Measurements from ENCODE around the gene KRCC1.

Gene KRCC1

DNA sequence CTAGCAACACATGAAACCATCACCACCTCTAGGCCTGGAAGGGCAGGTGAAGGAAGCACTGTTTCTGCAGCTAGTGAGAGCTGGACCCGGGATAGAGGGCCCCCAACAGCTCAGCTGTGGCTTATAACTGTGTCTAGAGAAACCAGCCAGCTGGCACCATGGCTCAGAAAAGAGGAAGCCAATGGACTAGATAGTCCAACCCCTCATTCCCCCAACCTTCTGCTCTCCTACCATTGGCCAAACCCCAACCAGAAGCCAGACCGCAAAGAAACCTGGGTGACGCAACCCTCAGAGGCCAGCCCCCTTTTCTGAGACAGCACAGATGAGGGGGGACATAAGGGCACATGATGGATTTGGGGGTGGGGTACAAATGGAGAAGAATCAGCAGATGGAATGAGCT is 36.4 kb upstream of the KRCC1 start:
- Histone ChIP-seq H3K4me1 (ENCODE audit: insufficient read depth, poor library complexity, severe bottlenecking) (no peaks in the 10 kb centered on the region), H3K9me3 (ENCODE audit: severe bottlenecking) (no peaks in the 10 kb centered on the region), H3K4me3 (ENCODE audit: severe bottlenecking) (no peak overlapping the region), H3K27ac (ENCODE audit: poor library complexity, severe bottlenecking) (no peak overlapping the region), H3K27me3 (ENCODE audit: insufficient read depth, poor library complexity, severe bottlenecking) (no peaks in the 10 kb centered on the region), H3K36me3 (ENCODE audit: low read depth) (no peaks in the 10 kb centered on the region)
- DNase-seq (ENCODE audit: low spot score), result no peak
- no peak for ATAC-seq (ENCODE audit: low read depth)
- TF ChIP-seq, protein P1, sequence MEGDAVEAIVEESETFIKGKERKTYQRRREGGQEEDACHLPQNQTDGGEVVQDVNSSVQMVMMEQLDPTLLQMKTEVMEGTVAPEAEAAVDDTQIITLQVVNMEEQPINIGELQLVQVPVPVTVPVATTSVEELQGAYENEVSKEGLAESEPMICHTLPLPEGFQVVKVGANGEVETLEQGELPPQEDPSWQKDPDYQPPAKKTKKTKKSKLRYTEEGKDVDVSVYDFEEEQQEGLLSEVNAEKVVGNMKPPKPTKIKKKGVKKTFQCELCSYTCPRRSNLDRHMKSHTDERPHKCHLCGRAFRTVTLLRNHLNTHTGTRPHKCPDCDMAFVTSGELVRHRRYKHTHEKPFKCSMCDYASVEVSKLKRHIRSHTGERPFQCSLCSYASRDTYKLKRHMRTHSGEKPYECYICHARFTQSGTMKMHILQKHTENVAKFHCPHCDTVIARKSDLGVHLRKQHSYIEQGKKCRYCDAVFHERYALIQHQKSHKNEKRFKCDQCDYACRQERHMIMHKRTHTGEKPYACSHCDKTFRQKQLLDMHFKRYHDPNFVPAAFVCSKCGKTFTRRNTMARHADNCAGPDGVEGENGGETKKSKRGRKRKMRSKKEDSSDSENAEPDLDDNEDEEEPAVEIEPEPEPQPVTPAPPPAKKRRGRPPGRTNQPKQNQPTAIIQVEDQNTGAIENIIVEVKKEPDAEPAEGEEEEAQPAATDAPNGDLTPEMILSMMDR (IDR thresholded peaks at IDR 0.05; ENCODE audit: poor library complexity, severe bottlenecking), result no peak

DNA sequence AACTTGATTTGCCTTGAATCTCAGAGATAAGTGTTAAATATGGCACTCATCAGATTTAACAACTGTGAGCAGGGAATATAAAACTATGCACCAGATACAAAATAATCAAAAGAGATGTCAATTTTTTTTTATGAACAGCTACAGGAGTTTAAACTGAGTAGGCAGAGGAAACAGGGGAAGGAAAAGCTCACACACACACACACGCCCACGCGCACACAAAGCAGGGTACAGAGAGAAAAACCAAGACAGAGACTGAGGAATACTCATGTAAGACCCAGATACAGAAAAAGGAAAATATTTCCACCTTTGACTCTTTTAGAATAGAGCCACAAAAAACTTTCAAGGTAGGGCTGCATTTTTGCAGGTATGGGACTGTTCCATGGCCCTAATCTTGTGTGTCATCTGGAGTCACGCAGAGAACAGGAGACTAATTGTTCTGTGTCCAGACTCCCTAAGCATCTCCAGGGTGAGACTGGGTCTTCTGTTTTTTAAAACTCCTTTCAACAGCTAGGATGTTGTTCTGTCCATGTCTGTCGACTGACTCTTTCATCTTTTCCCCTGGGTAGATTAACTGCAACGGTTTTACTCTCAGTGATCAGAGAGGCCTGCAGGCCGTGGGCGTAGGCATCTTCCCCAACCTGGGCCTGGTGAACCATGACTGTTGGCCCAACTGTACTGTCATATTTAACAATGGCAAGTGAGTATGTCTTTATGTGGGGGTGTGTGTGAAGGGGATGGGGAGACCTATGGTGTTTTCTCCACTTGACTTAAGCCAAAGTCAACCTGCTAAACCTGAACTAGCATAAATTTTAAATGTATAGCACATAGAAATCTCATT is 35.1 kb upstream of the KRCC1 start:
- TF ChIP-seq, protein P1 (IDR thresholded peaks at IDR 0.05; ENCODE audit: poor library complexity, severe bottlenecking), result no peak
- DNase-seq (ENCODE audit: low spot score), result no peak
- Histone ChIP-seq H3K27me3 (ENCODE audit: insufficient read depth, poor library complexity, severe bottlenecking) (no peaks in the 10 kb centered on the region), H3K4me1 (ENCODE audit: insufficient read depth, poor library complexity, severe bottlenecking) (no peaks in the 10 kb centered on the region), H3K4me3 (ENCODE audit: severe bottlenecking) (no peak overlapping the region), H3K27ac (ENCODE audit: poor library complexity, severe bottlenecking) (no peak overlapping the region), H3K36me3 (ENCODE audit: low read depth) (no peaks in the 10 kb centered on the region), H3K9me3 (ENCODE audit: severe bottlenecking) (no peaks in the 10 kb centered on the region)
- ATAC-seq (ENCODE audit: low read depth), result no peak

DNA sequence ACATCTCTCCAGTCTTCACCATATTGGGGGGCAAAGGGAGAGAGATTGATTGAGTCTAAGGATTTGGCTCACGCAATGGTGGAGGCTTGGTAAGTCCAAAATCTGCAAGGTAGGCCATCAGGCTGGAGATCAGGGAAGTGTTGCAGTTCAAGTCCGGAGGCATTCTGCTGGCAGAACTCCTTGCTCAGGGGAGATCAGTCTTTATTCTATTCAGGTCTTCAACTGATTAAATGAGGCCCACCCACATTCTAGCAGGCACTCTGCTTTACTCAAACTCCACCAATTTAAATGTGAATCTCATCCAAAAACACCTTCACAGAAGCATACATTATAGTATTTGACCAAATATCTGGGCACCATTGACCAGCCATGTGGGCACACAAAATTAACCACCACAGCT is 33.4 kb upstream of the KRCC1 start:
- H3K27me3 ChIP-seq (ENCODE audit: insufficient read depth, poor library complexity, severe bottlenecking), result no peaks in the 10 kb centered on the region
- TF ChIP-seq, protein P1 (IDR thresholded peaks at IDR 0.05; ENCODE audit: poor library complexity, severe bottlenecking), result no peak
- H3K4me1 ChIP-seq (ENCODE audit: insufficient read depth, poor library complexity, severe bottlenecking), result no peaks in the 10 kb centered on the region
- DNase-seq (ENCODE audit: low spot score), result no peak
- no peak overlapping the region for H3K27ac ChIP-seq (ENCODE audit: poor library complexity, severe bottlenecking)
- H3K36me3 ChIP-seq (ENCODE audit: low read depth), result no peaks in the 10 kb centered on the region
- ATAC-seq (ENCODE audit: low read depth), result no peak
- no peaks in the 10 kb centered on the region for H3K9me3 ChIP-seq (ENCODE audit: severe bottlenecking)
- no peak overlapping the region for H3K4me3 ChIP-seq (ENCODE audit: severe bottlenecking)

DNA sequence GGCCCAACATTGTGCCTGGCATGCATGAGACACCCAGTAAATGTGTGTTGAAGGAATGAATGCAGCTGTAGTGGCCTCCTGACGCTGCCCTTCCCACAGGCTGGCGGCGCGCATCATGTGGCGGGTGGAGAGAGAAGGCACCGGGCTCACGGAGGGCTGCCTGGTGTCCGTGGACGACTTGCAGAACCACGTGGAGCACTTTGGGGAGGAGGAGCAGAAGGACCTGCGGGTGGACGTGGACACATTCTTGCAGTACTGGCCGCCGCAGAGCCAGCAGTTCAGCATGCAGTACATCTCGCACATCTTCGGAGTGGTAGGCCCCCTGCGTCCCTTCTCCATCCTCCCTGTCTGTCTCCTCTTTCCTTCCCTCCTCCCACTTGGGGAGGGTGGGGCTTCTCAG is 32.2 kb upstream of the KRCC1 start:
- Histone ChIP-seq H3K27ac (ENCODE audit: poor library complexity, severe bottlenecking) (no peak overlapping the region), H3K4me1 (ENCODE audit: insufficient read depth, poor library complexity, severe bottlenecking) (no peaks in the 10 kb centered on the region), H3K36me3 (ENCODE audit: low read depth) (no peaks in the 10 kb centered on the region), H3K9me3 (ENCODE audit: severe bottlenecking) (no peaks in the 10 kb centered on the region), H3K27me3 (ENCODE audit: insufficient read depth, poor library complexity, severe bottlenecking) (no peaks in the 10 kb centered on the region), H3K4me3 (ENCODE audit: severe bottlenecking) (no peak overlapping the region)
- no peak for ATAC-seq (ENCODE audit: low read depth)
- TF ChIP-seq, protein P1 (IDR thresholded peaks at IDR 0.05; ENCODE audit: poor library complexity, severe bottlenecking), result no peak
- DNase-seq (ENCODE audit: low spot score), result no peak

DNA sequence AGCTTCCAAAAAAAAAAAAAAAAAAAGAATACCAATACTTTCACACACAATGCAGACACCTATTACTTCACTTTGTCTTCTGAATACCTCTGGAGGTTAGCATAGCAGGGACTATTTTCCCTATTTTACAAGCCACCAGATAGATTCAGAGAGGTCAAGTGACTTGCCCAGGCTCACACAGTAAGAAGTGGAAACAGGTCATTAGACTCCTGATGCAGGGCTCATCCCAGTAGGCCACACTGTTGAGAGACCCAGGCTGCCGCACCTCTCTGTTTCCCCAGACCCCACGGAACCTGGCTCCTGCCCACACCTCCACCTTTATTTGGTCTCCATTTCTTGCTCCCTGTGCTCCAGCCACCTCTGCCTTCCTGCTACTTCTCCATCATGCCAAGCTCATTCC is 31.5 kb upstream of the KRCC1 start:
- ATAC-seq (ENCODE audit: low read depth) (no peak), DNase-seq (ENCODE audit: low spot score) (no peak)
- Histone ChIP-seq H3K4me1 (ENCODE audit: insufficient read depth, poor library complexity, severe bottlenecking) (no peaks in the 10 kb centered on the region), H3K27ac (ENCODE audit: poor library complexity, severe bottlenecking) (no peak overlapping the region), H3K27me3 (ENCODE audit: insufficient read depth, poor library complexity, severe bottlenecking) (no peaks in the 10 kb centered on the region), H3K36me3 (ENCODE audit: low read depth) (no peaks in the 10 kb centered on the region), H3K9me3 (ENCODE audit: severe bottlenecking) (no peaks in the 10 kb centered on the region), H3K4me3 (ENCODE audit: severe bottlenecking) (no peak overlapping the region)
- TF ChIP-seq, protein P1 (IDR thresholded peaks at IDR 0.05; ENCODE audit: poor library complexity, severe bottlenecking), result no peak
